Stimulated activated CD8-positive, alpha-beta memory T cell treated with anti-CD3 and anti-CD28 coated beads, Interleukin-15, amount 100 ng/mL, for 4 hours (primary cell): ENCODE measurements around the gene CNTNAP2.

Source experiments
- DNase-seq, 2 donors: peaks; one replicate each; pipeline ENCODE4 v3.0.0-alpha.2; 2020; ENCODE audit warnings: low read depth in 2 of 2

Gene CNTNAP2

DNA sequence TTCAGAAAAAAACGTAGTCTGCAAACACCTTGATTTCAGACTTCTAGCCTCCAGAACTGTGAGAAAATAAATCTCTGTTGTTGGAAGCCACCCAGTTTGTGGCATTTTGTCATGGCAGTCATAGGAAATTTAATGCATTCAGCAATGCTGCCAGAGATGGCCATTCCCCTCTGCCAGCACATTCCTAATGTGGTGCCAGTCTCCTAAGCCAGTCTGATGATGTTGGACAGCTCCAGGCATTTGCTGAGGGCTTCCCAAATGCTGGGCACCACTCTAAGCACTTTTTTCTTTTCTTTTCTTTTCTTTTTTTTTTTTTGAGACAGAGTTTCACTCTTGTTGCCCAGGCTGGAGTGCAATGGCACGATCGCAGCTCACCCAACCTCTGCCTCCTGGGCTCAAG lies 1807.2 kb downstream of the CNTNAP2 start:
- DNase-seq: no peak

DNA sequence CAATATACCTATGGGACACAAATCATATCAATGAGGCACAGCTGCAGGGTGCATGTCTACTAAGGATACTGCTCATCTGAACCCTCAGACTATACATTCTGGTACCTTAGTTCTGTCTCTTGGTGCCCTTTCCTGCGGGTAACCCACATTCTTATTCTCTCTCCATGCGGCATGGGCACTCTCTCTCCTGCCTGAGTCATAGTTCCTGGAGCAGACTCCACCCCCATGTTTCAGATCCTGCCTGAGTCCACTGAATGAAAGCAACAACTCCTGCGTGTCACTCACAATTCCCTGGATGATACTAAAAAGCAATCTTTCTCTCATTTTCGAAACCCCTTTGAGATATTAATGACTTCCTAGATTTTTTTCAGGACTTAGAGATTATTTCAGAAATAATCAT lies 1820.8 kb downstream of the CNTNAP2 start:
- DNase-seq: no peak

GRCh38 chr7:147941381-147941780 lies 1824.8 kb downstream of the CNTNAP2 start:
- no peak for DNase-seq

DNA sequence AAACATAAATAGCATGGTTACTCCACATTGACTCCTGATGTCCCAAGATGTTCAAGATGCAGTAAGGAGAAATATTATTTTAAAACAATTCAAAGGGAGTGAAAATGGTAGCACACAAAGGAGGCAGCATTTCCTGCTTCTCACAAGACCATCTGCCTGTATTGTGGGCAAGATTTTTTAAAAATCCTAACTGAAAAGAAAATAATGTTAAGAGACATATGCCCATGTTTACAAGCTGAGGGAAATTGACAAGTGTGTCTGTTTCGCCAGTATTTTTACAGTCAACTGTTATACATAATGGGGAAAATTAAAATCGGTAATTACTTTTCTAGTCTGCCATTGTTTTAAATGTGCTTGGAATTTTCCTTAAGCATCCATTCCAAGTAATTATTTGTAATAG lies 1827.7 kb downstream of the CNTNAP2 start:
- no peak for DNase-seq

DNA sequence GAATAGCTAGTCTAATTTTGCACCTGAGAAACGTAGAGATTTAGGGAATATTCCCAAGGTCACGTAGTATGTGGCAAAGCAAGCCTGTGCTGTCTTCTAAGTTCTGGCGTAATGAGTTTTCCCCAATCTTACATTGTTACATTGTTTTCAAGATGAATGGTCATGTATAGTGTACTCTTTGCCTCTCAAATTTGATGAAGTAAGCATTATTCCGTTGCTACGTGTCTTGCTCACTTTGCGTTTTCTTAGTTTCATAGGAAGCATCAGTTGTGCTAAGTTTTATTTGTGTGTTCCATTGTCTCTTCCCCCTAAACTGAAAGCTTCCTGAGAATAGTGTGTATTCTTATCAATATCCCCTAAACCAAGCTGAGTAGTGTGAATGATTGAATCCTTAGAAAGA lies 1836.3 kb downstream of the CNTNAP2 start:
- no peak for DNase-seq

GRCh38 chr7:147968046-147968610 lies 1851.5 kb downstream of the CNTNAP2 start:
- no peak for DNase-seq

DNA sequence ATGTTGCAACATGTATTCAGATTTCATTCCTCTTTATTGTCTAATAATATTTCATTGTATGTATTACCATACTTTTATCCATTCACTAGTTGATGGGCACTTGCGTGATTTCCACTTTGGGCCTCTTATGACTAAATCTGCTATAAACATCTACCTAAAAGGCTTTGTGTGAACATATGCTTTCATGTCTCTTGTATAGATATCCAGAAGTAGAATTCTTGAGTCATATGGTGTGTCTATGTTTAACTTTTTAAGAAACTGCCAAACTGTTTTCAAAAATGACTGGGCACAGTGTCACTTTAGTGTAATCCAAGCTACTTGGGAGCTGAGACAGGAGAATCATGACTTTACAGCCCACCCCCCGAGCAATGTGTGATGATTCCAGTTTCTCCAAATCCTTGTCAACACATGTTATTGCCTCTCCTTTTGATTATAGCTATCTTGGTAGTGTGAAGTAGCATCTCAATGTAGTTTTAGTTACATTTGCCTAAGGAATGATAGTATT lies 1855.1 kb downstream of the CNTNAP2 start:
- no peak for DNase-seq

GRCh38 chr7:147978201-147978600 lies 1861.6 kb downstream of the CNTNAP2 start:
- DNase-seq: no peak

- no peak for DNase-seq
These were observed 1862.0 kb downstream of the CNTNAP2 start for GRCh38 chr7:147978651-147979050.

- DNase-seq: no peak
These were observed 1864.5 kb downstream of the CNTNAP2 start for GRCh38 chr7:147980826-147981813.

DNA sequence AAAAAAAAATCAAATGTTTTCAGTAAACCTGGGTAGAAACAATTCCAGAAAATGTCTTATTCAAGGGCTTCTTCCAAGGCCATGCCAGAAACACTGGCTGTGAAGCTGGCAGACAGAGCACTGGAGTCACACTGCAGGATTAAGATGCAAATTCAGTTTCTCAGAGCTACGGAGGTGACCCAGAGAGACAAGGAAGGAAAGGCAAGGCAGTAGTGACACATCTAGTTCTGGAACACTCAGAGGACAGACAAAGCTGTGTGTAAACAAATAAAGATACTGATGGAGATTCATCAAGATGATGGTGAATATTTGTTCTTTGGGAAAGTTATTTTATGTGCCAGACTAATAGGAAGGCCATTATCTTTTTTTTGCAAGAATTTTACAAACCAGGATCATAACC lies 1865.7 kb downstream of the CNTNAP2 start:
- DNase-seq: no peak

GRCh38 chr7:147984265-147984664 lies 1867.7 kb downstream of the CNTNAP2 start:
- no peak for DNase-seq

DNA sequence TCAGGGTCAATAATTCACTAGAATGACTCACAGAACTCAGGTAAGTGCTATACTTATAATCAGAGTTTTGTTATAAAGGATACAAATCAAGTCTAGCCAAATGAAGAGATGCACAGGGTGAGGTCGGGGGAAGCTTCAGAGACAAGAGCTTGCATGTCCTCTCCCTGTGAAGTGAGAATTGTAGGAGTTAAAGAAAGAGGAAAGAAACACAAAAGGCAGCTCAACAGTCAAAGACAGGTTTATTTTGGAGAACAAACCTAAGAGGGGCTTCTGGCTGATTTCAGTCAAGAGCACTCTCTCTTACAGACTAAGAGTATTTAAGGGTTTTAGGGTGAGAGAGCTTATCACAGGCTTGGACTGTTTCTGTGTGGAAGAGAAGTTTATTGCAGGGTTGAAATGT lies 1873.5 kb downstream of the CNTNAP2 start:
- DNase-seq: no peak

DNA sequence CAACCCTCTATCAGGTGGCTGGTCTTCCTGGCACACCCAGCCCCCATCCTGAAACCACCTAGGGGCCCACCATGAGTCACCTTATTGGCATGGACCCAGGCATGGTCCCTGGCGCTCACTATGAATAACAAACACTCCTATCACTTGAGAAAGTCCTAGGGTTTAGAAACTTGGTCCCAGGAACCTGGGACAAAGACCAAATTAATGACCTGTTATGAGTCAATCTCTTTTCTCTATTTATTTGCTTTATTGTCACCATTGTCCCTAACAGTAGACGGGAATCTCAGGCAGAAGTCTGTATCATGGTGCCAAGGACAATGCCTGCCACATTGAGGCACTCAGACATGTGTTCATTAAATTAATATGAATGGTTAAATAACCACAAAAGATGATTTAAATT lies 1874.3 kb downstream of the CNTNAP2 start:
- no peak for DNase-seq

DNA sequence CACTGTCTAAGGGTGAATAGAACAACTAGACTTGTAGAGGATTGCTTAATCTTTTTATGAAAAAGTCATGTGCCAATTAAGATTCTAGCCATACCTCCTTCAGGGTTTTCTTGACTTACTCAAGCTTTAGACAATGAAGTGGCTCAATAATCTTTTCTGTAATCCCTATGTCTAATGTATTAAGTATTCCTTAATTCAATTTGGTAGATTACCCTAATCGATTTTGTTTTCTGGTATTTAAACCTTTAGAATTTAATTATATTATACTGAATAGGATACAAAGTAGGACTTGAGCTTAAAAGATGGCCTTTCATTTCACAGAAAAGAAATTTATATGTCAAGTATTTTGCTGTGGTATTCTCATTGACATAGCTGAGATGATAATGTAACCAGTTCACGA lies 1876.1 kb downstream of the CNTNAP2 start:
- DNase-seq: no peak

DNA sequence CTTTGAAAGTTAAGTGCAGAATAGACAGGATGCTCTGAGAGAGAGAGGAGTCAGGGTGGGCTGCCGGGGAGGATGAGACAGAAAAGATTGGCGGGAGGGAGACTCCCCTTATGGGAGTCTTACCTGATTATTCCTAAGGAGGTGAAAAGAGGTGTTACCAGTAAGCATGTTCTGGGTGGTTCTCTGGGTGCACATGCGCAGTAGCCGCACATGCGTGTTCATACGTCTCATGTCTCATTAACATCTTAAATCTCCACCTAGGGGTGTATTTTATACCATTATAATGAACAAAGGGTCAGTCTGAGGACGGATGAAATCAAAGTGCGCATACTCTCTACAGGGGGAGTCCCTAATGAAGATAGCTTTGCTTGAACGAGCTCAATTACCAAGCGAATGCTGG lies 1881.0 kb downstream of the CNTNAP2 start:
- DNase-seq: no peak

GRCh38 chr7:147999962-148000361 lies 1883.4 kb downstream of the CNTNAP2 start:
- DNase-seq: no peak

- no peak for DNase-seq
These were observed 1895.2 kb downstream of the CNTNAP2 start for GRCh38 chr7:148011753-148012152.

- no peak for DNase-seq
These were observed 1897.4 kb downstream of the CNTNAP2 start for GRCh38 chr7:148014001-148014400.

DNA sequence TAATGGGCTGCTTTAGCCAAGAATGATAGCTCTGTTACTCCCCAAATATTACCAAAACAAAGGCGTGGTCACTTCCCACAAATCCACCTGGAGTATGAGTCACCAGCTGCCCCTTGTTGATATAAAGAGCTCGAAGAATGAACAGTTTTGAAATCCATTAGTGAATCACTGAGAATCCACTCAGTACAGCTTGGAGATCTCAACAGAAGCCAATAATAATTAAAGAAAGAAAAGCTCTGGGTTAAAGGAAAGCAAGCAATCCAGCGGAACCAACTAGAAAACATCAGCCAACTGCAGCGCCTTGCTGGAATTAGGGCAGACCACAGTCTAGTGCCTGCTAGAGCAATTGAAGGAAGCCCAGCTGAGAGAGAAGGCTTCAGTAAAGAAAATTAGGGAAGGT lies 1897.9 kb downstream of the CNTNAP2 start:
- no peak for DNase-seq

DNA sequence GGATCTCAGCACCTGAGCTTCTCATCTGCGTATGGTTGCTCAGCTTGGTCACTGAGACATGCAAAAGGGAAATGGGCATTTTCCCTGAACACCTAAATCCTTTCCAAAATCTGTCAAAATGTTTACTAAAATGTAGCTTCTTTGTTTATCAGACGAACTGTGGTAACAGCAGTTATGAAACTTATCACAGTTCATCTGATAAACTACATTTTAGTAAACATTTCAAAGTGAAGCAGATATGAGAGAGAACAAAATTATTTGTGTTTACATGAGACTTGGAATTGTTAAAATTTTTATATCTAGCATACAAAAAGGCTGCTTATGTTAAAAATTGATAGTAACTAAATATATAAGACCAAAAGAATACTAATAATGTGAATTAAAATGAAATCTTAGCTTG lies 1900.5 kb downstream of the CNTNAP2 start:
- DNase-seq: no peak

- DNase-seq: no peak
These were observed 1904.1 kb downstream of the CNTNAP2 start for GRCh38 chr7:148020679-148021078.

DNA sequence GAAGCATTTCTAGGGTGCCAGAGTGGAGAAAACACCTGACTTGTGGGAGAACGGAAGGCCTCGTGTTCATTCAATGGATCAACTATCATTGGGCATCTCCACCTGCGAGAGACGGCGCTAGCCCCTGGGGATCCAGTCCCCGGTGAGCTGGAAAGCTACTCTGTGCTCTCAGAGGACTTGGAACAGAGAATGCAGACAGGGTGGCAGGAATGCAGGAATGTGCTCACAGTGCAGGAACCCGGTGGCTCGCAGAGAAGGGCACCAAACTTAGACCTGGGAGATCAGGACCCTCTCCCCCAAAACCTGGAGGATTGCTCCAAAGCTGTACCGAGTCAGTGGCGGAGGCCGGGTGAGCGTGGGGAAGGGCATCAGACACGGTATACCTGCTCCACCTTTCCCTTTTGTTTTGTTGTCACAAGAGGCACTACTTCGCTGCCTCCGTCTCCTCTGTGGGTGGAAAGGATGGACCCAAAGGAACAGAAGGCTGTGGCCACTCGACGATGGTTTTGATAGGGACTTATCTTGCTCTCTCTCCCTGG lies 1905.0 kb downstream of the CNTNAP2 start:
- no peak for DNase-seq
